Suppressor macrophage treated with lipopolysaccharide for 4 hours (primary cell): Measurements from ENCODE around the gene POP5.
A peak's percentile ranks its signal among the peaks of the same experiment; 100 is the strongest.

Experiments used
- DNase-seq: peaks from one replicate; pipeline ENCODE4 v3.0.0-alpha.2; 2020

The POP5 gene

GRCh38 chr12:120588948-120589930 lies 8.0 kb upstream of the POP5 start:
- no peak for DNase-seq

- no peak for DNase-seq
Observed at GRCh38 chr12:120588371-120588770, 7.2 kb upstream of the POP5 start.

- no peak for DNase-seq
Observed at GRCh38 chr12:120586860-120587259, 5.7 kb upstream of the POP5 start.

GRCh38 chr12:120586206-120586605 lies 5.0 kb upstream of the POP5 start:
- DNase-seq = no peak

GRCh38 chr12:120584343-120585149 lies 3.3 kb upstream of the POP5 start:
- peak; percentile 37 for DNase-seq

- DNase-seq = peak; percentile 83
Observed at GRCh38 chr12:120583478-120584030, 2.4 kb upstream of the POP5 start.

- peak; percentile 19 for DNase-seq
Observed at GRCh38 chr12:120581998-120582397, 796 bp upstream of the POP5 start.

GRCh38 chr12:120579179-120579578 lies 2.0 kb downstream of the POP5 start:
- DNase-seq = no peak

- DNase-seq = no peak
Observed at GRCh38 chr12:120574106-120574505, 7.1 kb downstream of the POP5 start.

GRCh38 chr12:120573560-120573959 lies 7.6 kb downstream of the POP5 start:
- DNase-seq = no peak

- DNase-seq = no peak
Observed at GRCh38 chr12:120571299-120571698, 9.9 kb downstream of the POP5 start.

- no peak for DNase-seq
Observed at GRCh38 chr12:120563495-120563894, 17.7 kb downstream of the POP5 start.

- no peak for DNase-seq
Observed at GRCh38 chr12:120562906-120563305, 18.3 kb downstream of the POP5 start.

- no peak for DNase-seq
Observed at GRCh38 chr12:120557589-120557988, 23.6 kb downstream of the POP5 start.

GRCh38 chr12:120554678-120555077 lies 26.5 kb downstream of the POP5 start:
- no peak for DNase-seq

- no peak for DNase-seq
Observed at GRCh38 chr12:120546050-120546386, 35.2 kb downstream of the POP5 start.

GRCh38 chr12:120544691-120545090 lies 36.5 kb downstream of the POP5 start:
- DNase-seq = no peak

GRCh38 chr12:120542166-120542565 lies 39.0 kb downstream of the POP5 start:
- no peak for DNase-seq

GRCh38 chr12:120540445-120540844 lies 40.8 kb downstream of the POP5 start:
- peak; percentile 50 for DNase-seq

- DNase-seq = no peak
Observed at GRCh38 chr12:120539303-120539702, 41.9 kb downstream of the POP5 start.

GRCh38 chr12:120538281-120539156 lies 42.7 kb downstream of the POP5 start:
- DNase-seq = no peak

- no peak for DNase-seq
Observed at GRCh38 chr12:120537856-120538220, 43.4 kb downstream of the POP5 start.
